Peyer's patch (tissue), 4 donors: ENCODE measurements around the gene MMEL1. TPM values are rescaled to one million over a fixed set of nuclear protein-coding genes. Genes with fewer than 3 reads are reported as not detected.

ENCODE experiments used
- DNase-seq, 3 donors: peaks; one replicate each; pipeline ENCODE4 v3.0.0-alpha.2; 2017 to 2019
- H3K27ac ChIP-seq, 4 donors: fragments of 200-600 bp; sonication (generic); one replicate each; pipeline ENCODE4 v1.5.1; 2016 to 2019
- H3K27me3 ChIP-seq, 2 donors: fragments of 200-600 bp; sonication (generic); one replicate each; pipeline ENCODE4 v1.5.1; 2019
- H3K36me3 ChIP-seq, 3 donors: fragments of 200-600 bp; sonication (generic); one replicate each; pipeline ENCODE4 v1.5.1; 2016 to 2019
- H3K4me1 ChIP-seq, 4 donors: fragments of 200-600 bp; sonication (generic); one replicate each; pipeline ENCODE4 v1.5.1; 2016 to 2019
- H3K4me3 ChIP-seq, 4 donors: fragments of 200-600 bp; sonication (generic); 1 replicate in 3 of 4; 2 replicates in 1 of 4; pipeline ENCODE4 v1.5.1; 2016 to 2019; ENCODE audit warnings: mild to moderate bottlenecking in 1 of 4
- H3K9me3 ChIP-seq, 4 donors: fragments of 200-600 bp; sonication (generic); one replicate each; pipeline ENCODE4 v1.5.1; 2016 to 2019; ENCODE audit warnings: mild to moderate bottlenecking in 1 of 4
- CTCF ChIP-seq, 6 experiments: fragments of 450-650 bp in 4 of 6; fragments of 200-600 bp in 2 of 6; sonication (generic) in 1 of 6; IDR thresholded peaks; one replicate each; pipeline ENCODE4 v1.5.1; 2017 to 2019; ENCODE audit warnings: antibody characterized with exemption in 6 of 6, mild to moderate bottlenecking in 3 of 6, moderate library complexity in 1 of 6
- POLR2A ChIP-seq, 2 donors: fragments of 450-650 bp; IDR thresholded peaks; one replicate each; pipeline ENCODE4 v1.5.1; 2017; ENCODE audit warnings: antibody characterized with exemption in 2 of 2, mild to moderate bottlenecking in 2 of 2, moderate library complexity in 2 of 2
- total RNA-seq, 4 donors: library from RNA; depleted of rRNA; stranded (reverse); fragments of >200 nt; gene quantifications; one replicate each; pipeline ENCODE4 v1.1.0, GENCODE V29; 2016

Gene MMEL1
- total RNA-seq, 4 donors from 2014 or later = 7.4 to 51.7 (median 27.4) TPM

- DNase-seq = no peak
- Histone ChIP-seq H3K27ac (no peak overlapping the region), H3K4me1 (peaks cover 0 to 52% (median 12%) of the 10 kb centered on the region in 4 donors), H3K27me3 (peaks cover 0 to 7% of the 10 kb centered on the region in 2 donors), H3K36me3 (no peaks in the 10 kb centered on the region), H3K4me3 (peak overlapping the region in 1 of 4 donors; percentile 12), H3K9me3 (no peaks in the 10 kb centered on the region)
- no peak for TF ChIP-seq CTCF (IDR thresholded peaks at IDR 0.05)
- no peak for TF ChIP-seq POLR2A (IDR thresholded peaks at IDR 0.05)
These were observed 91.9 kb downstream of the MMEL1 start for GRCh38 chr1:2540816-2541492.

Other genes with a start within 250 kb of the MMEL1 start
- gene MORN1, start 241.5 kb downstream of the MMEL1 start, total RNA-seq = 10 to 100 TPM in 3 of 4 donors, 1 to 10 TPM in 1; 4.9 to 21.5 (median 15.9) TPM
- 100 to 1,000 TPM in 3 of 4 donors, 10 to 100 TPM in 1; 42.9 to 141 (median 120) TPM for gene RER1, start 241.2 kb downstream of the MMEL1 start, total RNA-seq
- 10 to 100 TPM; 16.9 to 29.6 (median 19.9) TPM for gene PEX10, start 220.5 kb downstream of the MMEL1 start, total RNA-seq
- 10 to 100 TPM in 2 of 4 donors, 1 to 10 TPM in 2; 2.5 to 18.3 (median 7.8) TPM for gene PLCH2, start 156.7 kb downstream of the MMEL1 start, total RNA-seq
- 10 to 100 TPM; 43.4 to 82.5 (median 70.5) TPM for gene PANK4, start 106.4 kb downstream of the MMEL1 start, total RNA-seq
- under 1 TPM in 1 of 4 donors, not detected in 3; 0.88 TPM for gene HES5, start 102.8 kb downstream of the MMEL1 start, total RNA-seq
- 100 to 1,000 TPM; 231 to 532 (median 316) TPM for gene TNFRSF14, start 76.6 kb downstream of the MMEL1 start, total RNA-seq
- 10 to 100 TPM; 41.3 to 79.5 (median 59.0) TPM for gene PRXL2B, start 46.2 kb downstream of the MMEL1 start, total RNA-seq
- gene TTC34, start 168.7 kb upstream of the MMEL1 start, total RNA-seq = 1 to 10 TPM in 2 of 4 donors, under 1 TPM in 2; 0.53 to 2.4 (median 1.5) TPM